ENCODE data around the gene LYG1.

The LYG1 gene

GRCh38 chr2:99275882-99276281 lies 25.1 kb downstream of the LYG1 start:
- DNase-seq (ENCODE audit: low read depth) = no peak

- DNase-seq (ENCODE audit: low read depth) = no peak
These were observed 39.8 kb downstream of the LYG1 start for GRCh38 chr2:99261242-99261641.

GRCh38 chr2:99260184-99260583 lies 40.8 kb downstream of the LYG1 start:
- no peak for DNase-seq (ENCODE audit: low read depth)

- no peak for DNase-seq (ENCODE audit: low read depth)
These were observed 41.5 kb downstream of the LYG1 start for GRCh38 chr2:99259465-99259864.

- no peak for DNase-seq (ENCODE audit: low read depth)
These were observed 44.3 kb downstream of the LYG1 start for GRCh38 chr2:99256677-99257076.

GRCh38 chr2:99255491-99256318 lies 45.3 kb downstream of the LYG1 start, which contains the start of gene LYG2:
Gene LYG2, minus strand, starts transcription at chr2:99255666. Its CDS starts 1,406 bp downstream, at chr2:99254260.
- no peak for DNase-seq (ENCODE audit: low read depth)

- no peak for DNase-seq (ENCODE audit: low read depth)
These were observed 51.0 kb downstream of the LYG1 start for GRCh38 chr2:99249951-99250350.

- DNase-seq (ENCODE audit: low read depth) = no peak
These were observed 58.8 kb downstream of the LYG1 start for GRCh38 chr2:99242151-99242550.

- DNase-seq (ENCODE audit: low read depth) = no peak
These were observed 60.6 kb downstream of the LYG1 start for GRCh38 chr2:99240431-99240830.

GRCh38 chr2:99238599-99238998 lies 62.4 kb downstream of the LYG1 start:
- DNase-seq (ENCODE audit: low read depth) = no peak
